ENCODE measurements around the gene LZIC.

Gene LZIC

GRCh38 chr1:9892563-9893528, 50.3 kb downstream of the LZIC start:
- TF ChIP-seq FOXP2 (optimal IDR thresholded peaks at IDR 0.05; ENCODE audit: control extremely low read depth, extremely low read length, insufficient read depth) (no peak), POLR2AphosphoS5 (IDR thresholded peaks at IDR 0.05; ENCODE audit: borderline replicate concordance, low read depth, low read length) (no peak), EZH2 (IDR thresholded peaks at IDR 0.05) (no peak)
- no peaks in the 10 kb centered on the region for H3K36me3 ChIP-seq (ENCODE audit: insufficient read depth, low read length)
- no peak overlapping the region for H3K4me3 ChIP-seq
- H3K9me3 ChIP-seq (ENCODE audit: low read depth, low read length), result no peaks in the 10 kb centered on the region
- no peak for DNase-seq (ENCODE audit: low read depth, low spot score)
- peak overlapping the region; percentile 20; the same call in 1 of the 2 replicates for H3K27ac ChIP-seq
- H3K9ac ChIP-seq (ENCODE audit: insufficient read length), result no peak overlapping the region

GRCh38 chr1:9891207-9891606, 52.0 kb downstream of the LZIC start:
- no peaks in the 10 kb centered on the region for H3K9me3 ChIP-seq (ENCODE audit: low read depth, low read length)
- 0 out of 2 replicates have a peak overlapping the region, but pooled peaks have one; percentile 30 for H3K4me3 ChIP-seq
- H3K9ac ChIP-seq (ENCODE audit: insufficient read length), result no peak overlapping the region
- DNase-seq (ENCODE audit: low read depth, low spot score), result no peak
- H3K36me3 ChIP-seq (ENCODE audit: insufficient read depth, low read length), result no peaks in the 10 kb centered on the region
- TF ChIP-seq EZH2 (IDR thresholded peaks at IDR 0.05) (no peak), FOXP2 (optimal IDR thresholded peaks at IDR 0.05; ENCODE audit: control extremely low read depth, extremely low read length, insufficient read depth) (no peak), POLR2AphosphoS5 (IDR thresholded peaks at IDR 0.05; ENCODE audit: borderline replicate concordance, low read depth, low read length) (no peak)
- 0 out of 2 replicates have a peak overlapping the region, but pooled peaks have one; percentile 25 for H3K27ac ChIP-seq

DNA sequence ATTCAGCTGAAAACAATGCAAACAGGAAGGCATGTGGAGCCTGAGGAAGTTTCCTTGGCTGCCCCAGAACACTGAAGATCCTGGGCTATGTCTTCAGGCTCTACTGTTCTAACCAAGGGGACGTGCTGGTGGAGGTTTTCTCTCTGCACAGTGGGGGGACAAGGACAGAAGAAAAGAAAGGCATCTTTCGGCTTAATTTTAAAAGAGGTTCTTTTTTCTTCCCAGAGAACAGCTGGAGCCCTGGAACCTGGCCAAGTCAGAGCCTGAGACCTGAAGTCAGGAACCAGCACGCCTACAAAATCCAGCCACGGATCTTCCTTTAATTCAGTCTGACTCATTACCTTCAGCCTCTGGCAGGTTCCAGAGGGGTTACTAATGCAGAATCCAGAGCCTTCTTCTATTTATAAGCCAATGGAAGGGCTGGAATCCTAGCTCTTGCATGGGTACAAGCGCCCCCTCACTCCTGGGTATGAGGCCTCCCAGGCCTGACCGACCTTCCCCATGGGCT, 52.9 kb downstream of the LZIC start:
- no peak for DNase-seq (ENCODE audit: low read depth, low spot score)
- H3K9me3 ChIP-seq (ENCODE audit: low read depth, low read length), result no peaks in the 10 kb centered on the region
- H3K9ac ChIP-seq (ENCODE audit: insufficient read length), result no peak overlapping the region
- H3K27ac ChIP-seq, result peak overlapping the region; percentile 64
- H3K4me3 ChIP-seq, result peak overlapping the region; percentile 42; the same call in 1 of the 2 replicates
- TF ChIP-seq POLR2AphosphoS5 (IDR thresholded peaks at IDR 0.05; ENCODE audit: borderline replicate concordance, low read depth, low read length), result no peak
- no peak for TF ChIP-seq EZH2 (IDR thresholded peaks at IDR 0.05)
- no peak for TF ChIP-seq FOXP2 (optimal IDR thresholded peaks at IDR 0.05; ENCODE audit: control extremely low read depth, extremely low read length, insufficient read depth)
- H3K36me3 ChIP-seq (ENCODE audit: insufficient read depth, low read length), result no peaks in the 10 kb centered on the region

DNA sequence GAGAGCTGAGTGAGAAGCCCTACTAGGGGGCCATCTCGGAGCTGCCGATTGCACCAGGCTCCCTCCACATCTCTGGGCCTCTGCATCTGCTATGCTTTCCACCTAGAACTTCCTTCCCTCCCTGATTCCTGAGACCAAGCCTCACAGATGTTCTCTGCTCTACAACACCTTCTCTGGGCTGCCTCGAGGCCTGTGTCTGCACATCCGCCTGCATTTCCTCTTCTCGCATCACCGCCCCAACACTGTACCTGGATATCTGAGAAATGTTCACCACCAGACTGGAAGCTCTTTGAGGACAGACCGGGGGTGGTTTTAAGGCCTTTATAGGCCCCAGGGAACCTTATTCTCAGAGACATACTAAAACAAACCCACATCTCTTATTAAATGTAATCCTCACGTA, 53.8 kb downstream of the LZIC start:
- Histone ChIP-seq H3K27ac (peak overlapping the region; percentile 64), H3K9me3 (ENCODE audit: low read depth, low read length) (no peaks in the 10 kb centered on the region), H3K9ac (ENCODE audit: insufficient read length) (no peak overlapping the region), H3K4me3 (no peak overlapping the region), H3K36me3 (ENCODE audit: insufficient read depth, low read length) (no peaks in the 10 kb centered on the region)
- TF ChIP-seq FOXP2 (optimal IDR thresholded peaks at IDR 0.05; ENCODE audit: control extremely low read depth, extremely low read length, insufficient read depth), result no peak
- no peak for TF ChIP-seq EZH2 (IDR thresholded peaks at IDR 0.05)
- no peak for TF ChIP-seq POLR2AphosphoS5 (IDR thresholded peaks at IDR 0.05; ENCODE audit: borderline replicate concordance, low read depth, low read length)
- DNase-seq (ENCODE audit: low read depth, low spot score), result no peak

- no peak overlapping the region for H3K9ac ChIP-seq (ENCODE audit: insufficient read length)
- no peak overlapping the region for H3K4me3 ChIP-seq
- no peak for TF ChIP-seq FOXP2 (optimal IDR thresholded peaks at IDR 0.05; ENCODE audit: control extremely low read depth, extremely low read length, insufficient read depth)
- TF ChIP-seq EZH2 (IDR thresholded peaks at IDR 0.05), result no peak
- no peak for TF ChIP-seq POLR2AphosphoS5 (IDR thresholded peaks at IDR 0.05; ENCODE audit: borderline replicate concordance, low read depth, low read length)
- no peaks in the 10 kb centered on the region for H3K9me3 ChIP-seq (ENCODE audit: low read depth, low read length)
- no peak overlapping the region for H3K27ac ChIP-seq
- no peak for DNase-seq (ENCODE audit: low read depth, low spot score)
- H3K36me3 ChIP-seq (ENCODE audit: insufficient read depth, low read length), result no peaks in the 10 kb centered on the region
Observed at GRCh38 chr1:9888886-9889285, 54.3 kb downstream of the LZIC start.

DNA sequence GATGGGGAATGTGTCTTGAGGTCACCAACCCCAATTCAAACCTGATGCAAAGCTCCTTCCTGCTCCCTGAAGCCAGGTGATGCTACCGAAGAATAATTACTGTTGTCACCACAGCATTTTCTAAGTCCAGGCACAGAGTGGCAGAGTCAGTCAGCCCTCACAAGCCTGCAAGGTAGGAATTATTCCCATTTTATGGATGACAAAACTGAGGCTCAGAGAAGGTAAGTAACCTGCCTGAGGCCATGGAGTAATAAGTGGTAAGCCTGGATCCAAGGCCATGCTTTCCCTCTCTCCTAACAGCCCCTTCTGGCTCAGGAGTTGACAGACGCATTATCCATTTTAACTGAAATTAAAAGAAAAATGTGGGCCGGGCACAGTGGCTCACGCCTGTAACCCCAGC, 56.1 kb downstream of the LZIC start:
- no peak overlapping the region for H3K9ac ChIP-seq (ENCODE audit: insufficient read length)

DNA sequence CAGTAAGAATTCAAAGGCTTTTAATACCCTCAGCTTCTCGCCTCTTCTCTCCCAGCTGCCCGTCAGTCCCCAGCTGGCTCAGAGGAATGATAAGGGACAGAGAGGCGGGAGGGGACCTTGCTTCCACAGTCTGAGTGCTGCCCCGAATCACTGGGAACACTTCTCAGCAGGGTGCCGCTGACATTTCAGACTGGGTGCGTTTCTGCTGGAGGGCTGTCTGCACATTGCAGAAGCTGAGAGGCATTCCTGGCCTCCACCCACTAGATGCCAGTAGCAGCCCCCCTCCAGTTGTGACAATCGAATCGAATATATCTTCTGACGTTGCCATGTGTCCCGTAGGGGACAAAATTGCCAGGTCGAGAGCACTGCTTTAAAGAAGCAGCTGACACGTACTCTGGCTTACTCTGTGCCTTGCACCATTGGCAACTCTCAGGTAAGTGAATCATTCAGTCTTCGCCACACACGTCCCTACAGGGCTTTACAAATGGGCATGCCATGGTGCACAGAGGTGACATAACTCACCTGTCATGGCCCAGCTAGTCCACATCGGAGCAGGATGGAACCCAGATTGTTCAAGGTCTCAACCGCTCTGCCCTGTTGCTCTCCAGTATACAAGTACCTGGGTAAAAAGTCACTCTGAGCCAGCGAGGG, 57.0 kb downstream of the LZIC start:
- TF ChIP-seq FOXP2 (optimal IDR thresholded peaks at IDR 0.05; ENCODE audit: control extremely low read depth, extremely low read length, insufficient read depth) (no peak), EZH2 (IDR thresholded peaks at IDR 0.05) (no peak), POLR2AphosphoS5 (IDR thresholded peaks at IDR 0.05; ENCODE audit: borderline replicate concordance, low read depth, low read length) (no peak)
- Histone ChIP-seq H3K36me3 (ENCODE audit: insufficient read depth, low read length) (no peaks in the 10 kb centered on the region), H3K9me3 (ENCODE audit: low read depth, low read length) (no peaks in the 10 kb centered on the region), H3K9ac (ENCODE audit: insufficient read length) (no peak overlapping the region), H3K27ac (no peak overlapping the region), H3K4me3 (no peak overlapping the region)
- DNase-seq (ENCODE audit: low read depth, low spot score), result no peak

More for the DNA sequence above, 56.1 kb downstream of the LZIC start:
- H3K4me3 ChIP-seq, result no peak overlapping the region
- H3K36me3 ChIP-seq (ENCODE audit: insufficient read depth, low read length), result no peaks in the 10 kb centered on the region
- DNase-seq (ENCODE audit: low read depth, low spot score), result no peak
- no peaks in the 10 kb centered on the region for H3K9me3 ChIP-seq (ENCODE audit: low read depth, low read length)
- no peak overlapping the region for H3K27ac ChIP-seq
- no peak for TF ChIP-seq POLR2AphosphoS5 (IDR thresholded peaks at IDR 0.05; ENCODE audit: borderline replicate concordance, low read depth, low read length)
- TF ChIP-seq EZH2 (IDR thresholded peaks at IDR 0.05), result no peak
- TF ChIP-seq FOXP2 (optimal IDR thresholded peaks at IDR 0.05; ENCODE audit: control extremely low read depth, extremely low read length, insufficient read depth), result no peak

DNA sequence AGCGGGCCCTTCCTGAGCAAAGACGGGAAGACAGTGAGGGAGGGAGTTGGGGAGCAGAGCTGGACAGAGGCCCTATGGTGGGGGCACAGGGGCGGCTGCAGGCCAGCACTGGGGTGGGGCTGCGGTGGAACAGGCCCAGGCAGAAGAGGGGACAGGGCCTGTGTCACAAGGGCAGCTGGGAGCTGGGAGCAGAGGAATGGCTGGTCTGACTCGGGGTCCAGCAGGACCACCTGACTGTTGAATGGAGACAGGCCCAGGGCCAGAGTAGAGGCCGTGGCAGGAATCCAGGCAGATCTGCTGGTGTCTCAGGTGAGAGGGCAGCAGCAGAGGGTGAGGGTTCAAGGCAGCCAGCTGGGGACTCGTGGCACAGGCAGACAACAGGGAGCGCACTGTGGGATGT, 58.4 kb downstream of the LZIC start:
- no peak overlapping the region for H3K4me3 ChIP-seq
- TF ChIP-seq EZH2 (IDR thresholded peaks at IDR 0.05), result no peak
- TF ChIP-seq POLR2AphosphoS5 (IDR thresholded peaks at IDR 0.05; ENCODE audit: borderline replicate concordance, low read depth, low read length), result no peak
- no peak for TF ChIP-seq FOXP2 (optimal IDR thresholded peaks at IDR 0.05; ENCODE audit: control extremely low read depth, extremely low read length, insufficient read depth)
- no peak for DNase-seq (ENCODE audit: low read depth, low spot score)
- H3K9me3 ChIP-seq (ENCODE audit: low read depth, low read length), result no peaks in the 10 kb centered on the region
- no peaks in the 10 kb centered on the region for H3K36me3 ChIP-seq (ENCODE audit: insufficient read depth, low read length)
- no peak overlapping the region for H3K27ac ChIP-seq
- H3K9ac ChIP-seq (ENCODE audit: insufficient read length), result no peak overlapping the region

Measured in SK-N-MC (cell line).